ENCODE data around the gene P4HA1.
"Not testable (repeated sequence)": the region's sequence is repeated elsewhere in the genome, so short reads cannot be mapped to it uniquely, and the experiment has no call there.

Gene P4HA1

DNA sequence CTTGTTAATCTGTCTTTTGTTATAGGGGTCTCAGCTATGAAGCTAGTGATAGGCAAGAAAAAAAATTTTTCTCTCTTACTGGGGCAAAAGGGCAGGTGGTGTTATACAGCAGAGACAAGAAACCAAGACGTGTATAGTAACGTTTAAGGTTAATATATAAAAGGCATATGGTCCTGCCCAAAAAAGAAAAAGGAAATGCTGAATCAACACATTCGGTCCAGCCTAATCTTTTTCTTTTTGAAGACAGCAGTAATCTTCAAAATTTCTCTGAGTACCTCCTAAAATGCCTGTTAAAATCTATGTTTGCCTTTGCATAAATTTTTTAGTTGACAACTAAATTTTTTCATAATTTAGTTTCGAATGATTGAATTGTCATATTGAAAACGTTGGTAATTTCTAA lies 54.5 kb downstream of the P4HA1 start:
- DNase-seq, result no peak

GRCh38 chr10:73039635-73040034 lies 57.0 kb downstream of the P4HA1 start:
- no peak for DNase-seq

GRCh38 chr10:73036285-73036684 lies 60.4 kb downstream of the P4HA1 start:
- DNase-seq, result not testable (repeated sequence)

- DNase-seq, result no peak
These were observed 64.1 kb downstream of the P4HA1 start for GRCh38 chr10:73032536-73032935.

DNA sequence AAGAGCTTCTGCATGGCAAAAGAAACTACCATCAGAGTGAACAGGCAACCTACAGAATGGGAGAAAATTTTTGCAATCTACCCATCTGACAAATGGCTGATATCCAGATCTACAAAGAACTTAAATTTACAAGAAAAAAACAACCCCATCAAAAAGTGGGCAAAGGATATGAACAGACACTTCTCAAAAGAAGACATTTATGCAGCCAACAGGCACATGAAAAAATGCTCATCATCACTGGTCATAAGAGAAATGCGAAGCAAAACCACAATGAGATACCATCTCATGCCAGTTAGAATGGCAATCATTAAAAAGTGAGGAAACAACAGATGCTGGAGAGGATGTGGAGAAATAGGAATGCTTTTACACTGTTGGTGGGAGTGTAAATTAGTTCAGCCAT lies 70.0 kb downstream of the P4HA1 start:
- DNase-seq, result not testable (repeated sequence)

- not testable (repeated sequence) for DNase-seq
These were observed 73.1 kb downstream of the P4HA1 start for GRCh38 chr10:73023455-73024070.

- not testable (repeated sequence) for DNase-seq
These were observed 73.7 kb downstream of the P4HA1 start for GRCh38 chr10:73022961-73023360.

- not testable (repeated sequence) for DNase-seq
These were observed 75.0 kb downstream of the P4HA1 start for GRCh38 chr10:73021538-73022164.

GRCh38 chr10:73021050-73021449 lies 75.6 kb downstream of the P4HA1 start:
- DNase-seq, result no peak

DNA sequence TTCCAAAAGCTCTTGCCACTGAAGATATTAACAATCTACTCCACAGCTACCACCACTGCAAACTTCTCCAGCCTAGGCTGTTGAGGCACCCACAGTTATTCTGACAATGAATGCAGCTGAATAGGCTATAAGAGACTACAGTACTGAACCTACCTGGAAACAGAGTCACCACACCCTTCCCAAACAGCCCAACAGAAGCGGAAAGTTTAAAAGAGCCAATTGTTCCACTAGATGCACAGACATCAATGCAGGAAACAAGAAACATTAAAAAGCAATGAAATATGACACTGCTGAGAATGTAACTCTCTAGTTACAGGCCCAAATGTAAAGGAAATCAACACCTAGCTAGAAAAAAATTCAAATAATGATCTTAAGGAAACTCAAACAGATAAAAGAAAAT lies 77.6 kb downstream of the P4HA1 start:
- DNase-seq, result no peak

DNA sequence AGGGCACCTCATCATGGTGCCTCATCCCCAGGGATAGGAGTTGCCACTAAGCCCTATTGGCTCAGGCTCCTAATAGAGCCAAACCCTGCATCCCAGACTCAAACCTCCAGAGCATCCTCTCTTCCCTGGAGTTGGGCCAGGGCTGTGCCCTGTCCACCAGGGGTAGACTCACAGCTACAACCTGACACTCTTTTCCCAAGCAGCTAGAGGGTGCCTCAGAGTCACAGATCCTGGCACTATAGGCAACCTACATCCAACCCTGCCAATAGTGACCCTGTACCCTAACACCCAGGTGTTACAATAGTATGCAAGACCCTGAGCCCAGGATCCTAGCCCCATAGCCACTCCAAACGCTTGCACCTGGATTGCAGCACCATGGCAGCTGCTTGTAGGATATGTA lies 78.0 kb downstream of the P4HA1 start:
- DNase-seq, result no peak

- DNase-seq, result no peak
These were observed 78.6 kb downstream of the P4HA1 start for GRCh38 chr10:73017955-73018480.

GRCh38 chr10:73015779-73016178 lies 80.9 kb downstream of the P4HA1 start:
- no peak for DNase-seq

- DNase-seq, result no peak
These were observed 92.8 kb downstream of the P4HA1 start for GRCh38 chr10:73003822-73004221.

DNA sequence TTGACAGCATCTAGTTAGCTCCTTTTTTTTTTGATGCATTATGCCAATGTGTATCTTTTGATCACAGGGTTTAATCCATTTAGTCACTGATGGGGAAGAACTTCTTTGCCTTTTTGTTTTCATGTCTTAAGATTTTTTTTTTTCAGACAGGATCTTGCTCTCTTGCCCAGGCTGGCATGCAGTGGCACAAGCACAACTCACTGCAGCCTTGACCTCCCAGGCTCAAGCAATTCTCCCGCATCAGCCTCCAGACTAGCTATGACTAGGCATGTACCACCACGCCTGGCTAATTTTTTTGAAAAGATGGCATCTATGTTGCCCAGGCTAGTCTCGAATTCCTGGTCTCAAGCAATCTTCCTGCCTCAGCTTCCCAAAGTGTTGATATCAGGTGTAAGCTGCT lies 95.7 kb downstream of the P4HA1 start:
- no peak for DNase-seq

DNA sequence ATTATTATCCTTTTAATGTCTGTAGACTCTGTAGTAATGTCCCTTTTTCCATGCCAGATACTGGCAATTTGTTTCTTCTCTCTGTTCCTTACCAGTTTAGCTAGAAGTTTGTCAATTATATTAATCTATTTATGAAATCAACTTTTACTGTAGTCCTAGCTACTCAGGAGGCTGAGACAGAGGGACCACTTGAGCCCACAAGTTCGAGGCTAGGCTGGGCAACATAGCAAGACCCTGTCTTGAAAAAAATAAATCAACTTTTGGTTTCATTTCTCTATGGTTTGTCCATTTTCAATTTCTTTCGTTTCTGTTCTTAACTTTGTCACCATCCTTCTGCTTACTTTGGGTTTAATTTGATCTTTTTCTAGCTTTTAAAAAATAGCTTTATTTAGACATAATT lies 99.6 kb downstream of the P4HA1 start:
- no peak for DNase-seq

- DNase-seq, result not testable (repeated sequence)
These were observed 101.2 kb downstream of the P4HA1 start for GRCh38 chr10:72995459-72995858.

DNA sequence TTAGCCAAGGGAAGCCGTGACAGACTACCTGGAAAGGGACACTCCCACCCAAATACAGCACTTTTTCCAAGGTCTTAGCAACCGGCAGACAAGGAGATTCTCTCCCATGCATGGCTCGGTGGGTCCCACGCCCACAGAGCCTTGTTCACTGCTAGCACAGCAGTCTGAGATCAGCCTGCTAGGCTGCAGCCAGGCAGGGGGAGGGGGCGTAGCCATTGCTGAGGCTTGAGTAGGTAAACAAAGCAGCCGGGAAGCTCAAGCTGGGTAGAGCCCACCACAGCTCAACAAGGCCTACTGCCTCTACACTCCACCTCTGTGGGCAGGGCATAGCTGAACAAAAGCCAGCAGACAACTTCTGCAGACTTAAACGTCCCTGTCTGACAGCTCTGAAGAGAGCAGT lies 106.9 kb downstream of the P4HA1 start:
- DNase-seq, result not testable (repeated sequence)

- DNase-seq, result not testable (repeated sequence)
These were observed 112.0 kb downstream of the P4HA1 start for GRCh38 chr10:72984618-72985017.

- no peak for DNase-seq
These were observed 114.7 kb downstream of the P4HA1 start for GRCh38 chr10:72981882-72982529.

GRCh38 chr10:72981028-72981881 lies 115.4 kb downstream of the P4HA1 start:
- DNase-seq, result no peak

GRCh38 chr10:72980348-72980747 lies 116.3 kb downstream of the P4HA1 start:
- no peak for DNase-seq

DNA sequence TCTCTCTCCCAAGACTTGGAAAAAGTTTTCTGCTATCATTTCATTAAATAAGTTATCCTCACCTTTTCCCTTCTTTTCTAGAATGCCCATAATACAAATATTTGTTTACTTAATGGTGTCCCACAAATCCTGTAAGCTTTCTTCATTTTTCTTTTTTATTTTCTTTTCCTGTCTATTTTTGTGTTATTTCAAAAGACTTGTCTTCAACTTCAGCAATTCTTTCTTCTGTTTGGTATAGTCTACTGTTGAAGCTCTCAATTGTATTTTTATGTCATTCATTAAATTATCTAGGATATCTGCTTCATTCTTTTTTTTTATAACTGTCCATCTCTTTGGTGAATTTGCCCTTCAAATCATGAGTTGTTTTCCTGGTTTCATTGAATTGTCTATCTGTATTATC lies 117.0 kb downstream of the P4HA1 start:
- DNase-seq, result no peak

Data from NCI-H524 (cell line).